HG03354 (cell line): Measurements from ENCODE around the gene VPS45.
"Not testable (repeated sequence)": the region's sequence is repeated elsewhere in the genome, so short reads cannot be mapped to it uniquely, and the experiment has no call there.

Source experiments
- ATAC-seq: cut with Tn5 transposase; IDR thresholded peaks from one replicate; pipeline ENCODE4 v1.9.1; 2021; ENCODE audit warnings: mild to moderate bottlenecking; ENCODE audit not compliant: unreplicated experiment, poor library complexity, severe bottlenecking

The VPS45 gene

DNA sequence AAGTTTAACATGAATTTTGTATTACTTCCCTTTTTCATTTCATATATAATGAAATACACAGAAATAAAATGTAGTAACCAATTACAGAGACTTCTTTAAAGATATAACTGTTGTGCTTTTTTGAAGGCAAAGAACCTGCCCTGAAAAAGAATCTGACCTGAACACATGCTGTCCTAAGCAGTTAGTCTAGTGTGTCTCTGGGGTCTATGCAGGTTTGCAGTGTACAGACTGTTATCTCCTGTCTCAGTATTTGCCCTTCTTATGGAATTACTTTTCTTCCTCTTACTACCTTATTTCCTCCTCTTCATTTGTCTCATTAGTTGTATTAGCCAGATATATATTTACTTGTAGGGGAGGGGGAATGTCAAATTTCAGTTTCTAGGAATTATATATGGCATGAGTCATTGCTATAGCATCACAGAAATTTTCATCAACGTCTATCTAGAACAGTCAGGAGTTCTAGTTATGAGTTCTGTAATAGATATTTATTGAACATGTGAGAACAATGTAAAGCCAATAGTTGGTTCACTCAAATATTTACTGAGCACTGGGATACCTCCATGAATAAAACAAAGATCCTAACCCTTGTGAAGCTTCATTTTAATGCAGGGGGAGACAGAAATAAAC lies 53.8 kb downstream of the VPS45 start:
- no peak for ATAC-seq

DNA sequence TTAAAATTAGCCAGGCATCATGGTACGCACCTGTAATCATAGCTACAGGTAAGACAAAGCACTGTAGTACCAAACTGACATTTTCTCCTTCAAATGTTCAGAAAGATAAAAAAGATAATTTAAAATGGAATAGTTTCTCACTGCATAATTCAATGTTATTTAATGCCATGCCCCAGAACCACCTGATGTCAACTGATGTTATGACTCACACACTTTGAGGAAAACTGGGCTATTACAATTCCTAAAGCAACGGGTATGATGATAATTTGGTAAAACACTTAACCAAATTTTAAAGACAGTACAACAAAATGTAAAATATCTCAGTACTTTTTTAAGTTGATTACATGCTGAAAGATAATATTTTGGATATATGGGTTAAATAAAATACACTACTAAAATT lies 59.2 kb downstream of the VPS45 start:
- ATAC-seq = no peak

DNA sequence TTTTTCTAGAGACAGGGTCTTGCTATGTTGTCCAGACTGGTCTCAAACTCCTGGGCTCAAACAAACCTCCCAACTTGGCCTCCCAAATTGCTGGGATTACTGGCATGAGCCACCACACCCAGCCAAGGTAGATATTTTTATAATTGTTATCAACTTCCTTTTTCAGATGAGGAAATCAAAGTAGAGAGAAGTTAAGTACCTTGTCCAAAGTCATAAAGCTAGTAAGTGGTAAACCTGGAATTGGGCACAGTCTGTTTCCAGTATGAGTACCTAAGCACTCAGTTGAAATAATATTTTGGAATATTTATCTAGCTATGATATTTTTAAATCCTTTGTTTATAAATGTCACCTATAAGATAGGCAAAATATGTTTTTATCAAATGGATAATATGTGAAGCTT lies 59.9 kb downstream of the VPS45 start:
- ATAC-seq = no peak

DNA sequence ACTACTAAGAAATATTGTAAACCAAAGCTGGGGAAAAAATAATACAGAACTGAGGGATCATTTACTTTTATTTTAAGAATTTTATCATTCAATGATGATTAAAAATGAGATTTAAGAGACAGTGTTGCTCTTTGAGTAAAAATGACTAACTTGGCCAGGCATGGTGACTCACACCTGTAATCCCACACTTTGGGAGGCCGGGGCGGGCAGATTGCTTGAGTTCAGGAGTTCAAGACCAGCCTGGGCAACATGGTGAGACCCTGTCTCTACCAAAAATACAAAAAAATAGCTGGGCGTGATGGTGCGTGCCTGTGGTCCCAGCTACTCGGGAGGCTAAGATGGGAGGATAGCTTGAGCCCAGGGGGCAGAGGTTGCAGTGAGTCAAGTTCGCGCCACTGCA lies 60.3 kb downstream of the VPS45 start:
- no peak for ATAC-seq

DNA sequence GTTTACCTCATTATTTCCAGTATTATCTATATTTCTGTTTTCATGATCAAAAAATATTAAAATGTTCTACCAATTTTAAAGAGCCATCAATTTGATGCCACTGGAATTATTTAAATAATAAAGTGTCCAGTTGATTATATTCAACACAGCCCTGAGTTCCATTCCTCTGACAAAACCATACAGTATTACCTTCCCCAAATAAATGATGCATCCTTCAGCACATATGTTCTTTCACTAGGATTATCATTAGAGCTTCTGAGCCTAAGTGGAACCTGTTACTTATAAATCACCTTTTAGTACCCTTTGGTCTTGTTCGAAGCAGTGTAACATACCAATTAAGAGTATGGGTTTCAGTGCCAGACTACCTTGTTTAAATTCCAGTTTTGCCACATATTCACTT lies 64.8 kb downstream of the VPS45 start:
- ATAC-seq = no peak

DNA sequence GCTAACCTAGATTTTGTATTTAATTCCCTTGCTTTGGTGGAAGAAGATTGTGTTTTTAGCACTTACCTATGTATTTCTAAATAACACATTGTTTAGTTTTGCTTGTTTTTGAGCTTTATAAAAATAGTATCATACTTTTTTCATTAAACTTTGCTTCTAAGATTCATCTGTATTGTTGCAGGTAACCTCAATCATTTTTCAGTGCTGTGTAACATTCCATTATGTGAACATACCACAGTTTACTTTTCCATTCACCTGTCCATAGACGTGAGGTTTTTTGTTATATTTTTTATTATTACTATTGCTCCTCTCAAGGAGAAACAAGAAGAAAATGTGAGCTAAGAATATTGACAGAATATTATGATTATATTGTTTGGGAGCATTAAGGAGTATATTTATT lies 67.0 kb downstream of the VPS45 start:
- ATAC-seq = no peak

DNA sequence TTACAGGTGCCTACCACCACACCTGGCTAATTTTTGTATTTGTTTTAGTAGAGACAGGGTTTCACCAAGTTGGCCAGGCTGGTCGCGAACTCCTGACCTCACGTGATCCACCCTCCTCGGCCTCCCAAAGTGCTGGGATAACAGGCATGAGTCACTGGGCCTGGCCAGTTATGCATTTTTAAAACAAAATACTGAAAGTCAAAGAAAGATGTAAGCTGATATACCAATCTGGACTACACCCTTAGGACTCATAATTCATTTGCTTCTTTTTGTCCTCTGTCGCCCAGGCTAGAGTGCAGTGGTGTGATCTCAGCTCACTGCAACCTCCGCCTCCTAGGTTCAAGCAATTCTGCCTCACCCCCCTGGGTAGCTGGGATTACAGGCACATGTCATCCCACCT lies 67.8 kb downstream of the VPS45 start:
- not testable (repeated sequence) for ATAC-seq

DNA sequence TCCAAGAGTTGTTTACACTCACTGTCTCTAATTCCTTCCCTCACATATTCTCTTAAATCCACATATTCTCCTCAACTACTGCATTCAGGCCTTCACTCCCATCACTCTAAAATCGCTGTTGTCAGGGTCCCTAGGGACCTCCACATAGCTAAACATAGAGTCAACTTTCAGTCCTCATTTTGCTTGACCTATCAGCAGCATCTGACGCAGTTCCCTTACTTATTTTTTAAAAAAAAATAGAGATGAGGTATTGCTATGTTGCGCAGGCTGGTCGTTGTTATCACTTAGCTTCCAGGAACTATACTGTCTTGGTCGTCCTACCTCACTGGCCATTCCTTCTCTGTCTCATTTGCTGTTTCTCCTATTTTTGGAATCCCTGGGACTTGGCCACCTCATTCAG lies 70.5 kb downstream of the VPS45 start:
- ATAC-seq = no peak

DNA sequence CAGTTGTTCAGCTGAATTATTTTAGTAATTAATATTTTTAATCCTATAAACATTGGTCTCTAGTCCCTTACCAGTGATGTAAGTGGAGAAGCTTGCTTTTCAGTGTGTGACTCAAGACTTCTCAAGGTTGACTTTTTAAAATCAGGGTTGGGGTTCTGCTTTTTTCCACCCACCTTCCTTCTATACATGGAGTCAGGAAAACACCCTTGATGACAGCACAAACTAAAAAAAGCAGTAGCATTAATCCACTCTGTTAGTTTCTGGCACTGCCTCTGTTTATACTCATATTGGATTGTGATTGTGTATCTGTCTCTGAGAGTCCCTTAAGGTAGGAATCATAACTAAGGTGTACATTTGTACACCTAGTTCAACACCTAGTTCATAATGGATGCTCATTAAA lies 73.9 kb downstream of the VPS45 start:
- ATAC-seq = no peak

DNA sequence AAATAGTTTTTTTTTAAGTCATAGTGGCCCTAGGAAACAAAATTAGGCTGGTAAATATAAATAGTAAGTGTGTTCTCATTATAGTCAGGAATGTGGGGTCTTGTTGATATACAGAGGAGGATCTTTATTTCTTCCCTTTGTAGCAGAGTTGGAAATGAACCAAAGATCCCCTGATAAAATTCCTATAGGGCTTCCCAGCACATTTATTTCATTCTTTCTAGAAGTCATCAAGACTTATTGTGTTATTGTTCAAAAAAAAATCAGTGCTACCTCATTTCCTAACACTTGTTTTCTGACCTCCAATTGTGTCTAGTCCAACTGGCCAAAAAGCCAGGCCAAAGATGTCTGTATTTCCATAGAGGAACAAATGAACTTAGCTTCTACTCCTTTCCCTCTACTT lies 74.5 kb downstream of the VPS45 start:
- ATAC-seq = no peak

DNA sequence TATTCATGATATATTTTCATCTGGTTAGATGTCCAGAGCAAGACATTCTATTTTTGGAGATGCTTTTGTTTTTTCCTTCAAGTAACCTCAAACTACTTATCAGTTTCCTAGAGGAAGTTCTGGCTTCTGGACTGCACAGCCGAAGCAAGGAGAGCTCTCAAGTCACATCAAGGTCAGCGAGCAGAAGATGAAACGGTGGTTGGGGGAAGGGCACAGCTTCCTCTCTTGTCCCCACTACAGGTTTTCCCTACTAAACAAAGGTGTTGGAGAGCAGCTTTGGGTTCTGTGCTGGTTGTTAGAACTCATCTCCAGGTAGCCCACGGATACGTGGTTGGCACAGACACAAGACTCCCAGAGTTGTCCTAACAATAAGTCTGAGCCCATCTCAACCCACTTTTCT lies 77.0 kb downstream of the VPS45 start:
- no peak for ATAC-seq

DNA sequence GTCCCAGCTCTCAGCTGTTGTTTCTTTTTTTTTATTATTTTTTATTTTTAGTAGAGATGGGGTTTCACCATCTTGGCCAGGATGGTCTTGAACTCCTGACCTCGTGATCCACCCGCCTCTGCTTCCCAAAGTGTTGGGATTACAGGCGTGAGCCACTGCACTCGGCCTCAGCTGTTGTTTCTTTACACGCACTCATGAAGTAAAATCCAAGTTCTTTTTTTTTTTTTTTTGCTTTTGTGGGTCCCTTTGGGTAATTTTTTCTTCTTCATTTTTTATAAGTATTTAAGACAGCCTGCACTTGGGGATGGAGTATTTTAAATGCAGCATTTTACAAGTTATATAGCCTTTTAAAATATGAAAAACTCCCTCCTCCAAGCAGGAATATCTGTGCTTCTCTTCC lies 78.4 kb downstream of the VPS45 start:
- not testable (repeated sequence) for ATAC-seq

DNA sequence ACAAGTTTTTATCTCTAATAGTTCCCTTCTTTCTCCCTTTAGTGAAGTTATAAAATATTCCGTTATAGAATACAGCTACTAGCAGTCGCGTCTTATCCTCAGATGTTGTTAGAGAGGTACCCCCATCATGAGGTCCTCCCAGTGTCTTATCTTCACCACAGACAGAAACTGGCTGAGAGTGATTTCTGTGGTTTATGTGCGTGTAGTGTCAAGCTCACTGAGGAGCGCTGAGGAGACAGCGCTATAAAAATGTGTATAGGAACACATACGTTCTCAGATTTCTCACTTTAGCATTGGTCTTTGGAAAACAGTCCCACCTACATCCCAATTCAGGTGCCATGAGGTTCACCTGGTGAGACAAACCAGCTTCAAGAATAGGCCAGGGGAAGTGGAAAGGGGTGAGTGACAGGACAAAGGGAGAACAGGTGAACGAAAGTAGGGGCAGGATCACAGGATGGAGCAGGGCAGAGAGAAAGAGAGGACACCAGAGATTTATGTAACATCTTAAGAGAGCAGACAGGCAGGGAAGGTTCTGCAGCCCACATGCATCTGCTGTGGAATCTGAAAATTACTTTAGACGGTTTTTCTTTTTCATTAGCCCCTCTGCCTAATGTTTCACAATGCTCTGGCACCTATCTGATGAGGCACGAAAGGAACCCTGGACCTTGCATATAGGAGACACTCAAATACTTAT lies 79.4 kb downstream of the VPS45 start:
- ATAC-seq = no peak

DNA sequence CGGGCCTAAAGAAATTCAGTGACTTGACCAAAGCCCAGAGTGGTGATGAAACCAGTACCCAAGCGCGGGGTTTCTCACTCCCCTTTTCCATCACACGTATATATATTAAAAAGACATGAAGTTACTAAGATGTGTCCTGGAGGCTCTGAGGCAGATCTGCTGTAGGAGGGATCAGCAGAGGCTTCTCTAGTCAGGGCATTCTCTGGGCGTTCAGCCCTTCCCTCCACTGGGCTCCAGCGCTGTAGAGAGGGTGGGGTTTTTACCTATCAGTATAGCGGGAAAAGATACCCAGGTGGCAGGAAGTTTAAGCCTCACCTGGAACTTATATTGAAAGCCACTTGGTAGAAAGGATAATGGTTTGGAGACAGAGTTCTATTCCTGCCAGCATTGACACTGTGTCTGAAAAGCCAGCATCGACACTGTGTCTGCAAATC lies 81.3 kb downstream of the VPS45 start:
- ATAC-seq = no peak

DNA sequence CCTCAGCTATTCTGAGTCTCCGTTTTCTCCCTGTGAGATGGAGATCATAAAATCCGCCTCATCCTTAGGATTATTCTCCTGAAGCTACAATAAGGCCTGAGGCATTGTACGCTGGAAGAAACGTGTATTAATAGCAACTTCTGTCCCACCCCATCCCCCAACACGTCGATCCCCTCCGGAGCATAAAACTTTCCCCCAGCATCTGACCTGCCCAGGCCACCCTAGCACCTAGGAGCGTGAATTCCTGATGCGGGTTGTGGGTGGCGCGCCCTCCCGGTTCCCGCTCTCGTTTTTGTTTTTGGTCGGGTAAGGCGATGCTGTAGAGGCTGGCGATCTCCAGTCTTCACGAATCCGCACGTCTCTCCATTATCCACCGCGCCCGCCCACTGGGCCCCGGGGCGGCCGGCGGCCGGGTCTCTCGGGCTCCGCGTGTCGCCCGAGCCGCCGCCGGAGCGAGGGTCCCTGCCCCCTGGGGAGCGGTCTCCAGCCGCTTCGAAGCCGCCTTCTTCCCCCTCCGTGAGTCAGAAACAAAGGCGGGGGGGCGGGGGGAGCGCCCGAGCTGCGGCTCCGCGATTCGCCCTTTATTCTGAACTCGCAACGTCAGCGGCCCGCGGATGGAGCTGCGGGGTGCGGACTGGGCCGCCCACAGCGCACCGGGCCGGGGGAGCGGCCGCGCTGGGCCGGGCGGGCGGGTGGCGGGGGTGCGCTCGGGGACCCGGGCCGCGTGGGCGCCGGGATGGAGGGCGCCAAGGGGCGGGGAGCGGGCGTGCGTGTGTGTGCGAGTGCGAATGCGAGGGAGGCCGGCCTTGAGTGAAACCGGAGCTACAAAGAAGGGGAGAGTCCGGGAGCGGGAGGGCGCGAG lies 81.9 kb downstream of the VPS45 start, which contains the start of gene PLEKHO1:
Gene PLEKHO1 (plus strand): TSS at position 646 of the 862 bp plus-strand sequence. CDS start 342 bp downstream, outside the sequence.
- peak; percentile 48 for ATAC-seq

DNA sequence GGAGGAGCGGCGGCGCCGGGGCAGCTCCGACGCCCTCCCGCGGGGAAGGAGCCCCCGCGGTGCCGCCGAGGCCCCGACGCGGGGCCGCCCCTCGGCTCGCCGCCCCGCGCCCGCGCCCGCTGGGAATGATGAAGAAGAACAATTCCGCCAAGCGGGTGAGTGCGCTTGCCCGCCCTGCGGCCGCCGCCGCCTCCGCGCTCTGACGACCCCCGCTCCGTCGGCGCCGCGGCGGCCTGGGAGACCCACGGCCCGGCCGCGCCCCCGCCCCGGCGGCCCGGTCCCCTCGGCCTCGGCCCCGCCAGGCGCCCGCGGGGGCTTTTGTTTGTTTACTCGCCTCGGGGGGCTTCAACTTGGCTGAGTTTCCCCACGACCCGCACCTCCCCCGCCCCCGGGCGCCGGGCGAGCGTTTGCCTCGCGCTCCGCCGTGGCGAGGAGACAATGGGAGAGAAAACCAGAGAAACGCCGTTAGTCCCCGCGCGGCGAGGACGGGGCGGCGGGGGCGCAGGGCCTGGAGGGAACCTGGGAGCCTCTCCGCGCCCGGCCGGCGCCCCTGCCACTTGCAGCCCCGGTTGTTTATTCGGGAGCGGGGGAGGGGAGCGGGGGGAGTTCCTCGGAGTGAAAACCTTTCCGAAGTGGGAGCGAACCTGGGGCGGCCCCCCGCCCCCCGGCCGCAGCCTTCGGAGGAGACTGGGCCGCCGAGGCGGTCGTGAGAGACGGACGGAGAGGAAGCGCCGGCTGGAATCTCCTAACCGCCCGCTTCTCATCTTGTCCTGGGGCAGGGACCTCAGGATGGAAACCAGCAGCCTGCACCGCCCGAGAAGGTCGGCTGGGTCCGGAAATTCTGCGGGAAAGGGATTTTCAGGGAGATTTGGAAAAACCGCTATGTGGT lies 82.8 kb downstream of the VPS45 start:
- peak; percentile 22 for ATAC-seq

DNA sequence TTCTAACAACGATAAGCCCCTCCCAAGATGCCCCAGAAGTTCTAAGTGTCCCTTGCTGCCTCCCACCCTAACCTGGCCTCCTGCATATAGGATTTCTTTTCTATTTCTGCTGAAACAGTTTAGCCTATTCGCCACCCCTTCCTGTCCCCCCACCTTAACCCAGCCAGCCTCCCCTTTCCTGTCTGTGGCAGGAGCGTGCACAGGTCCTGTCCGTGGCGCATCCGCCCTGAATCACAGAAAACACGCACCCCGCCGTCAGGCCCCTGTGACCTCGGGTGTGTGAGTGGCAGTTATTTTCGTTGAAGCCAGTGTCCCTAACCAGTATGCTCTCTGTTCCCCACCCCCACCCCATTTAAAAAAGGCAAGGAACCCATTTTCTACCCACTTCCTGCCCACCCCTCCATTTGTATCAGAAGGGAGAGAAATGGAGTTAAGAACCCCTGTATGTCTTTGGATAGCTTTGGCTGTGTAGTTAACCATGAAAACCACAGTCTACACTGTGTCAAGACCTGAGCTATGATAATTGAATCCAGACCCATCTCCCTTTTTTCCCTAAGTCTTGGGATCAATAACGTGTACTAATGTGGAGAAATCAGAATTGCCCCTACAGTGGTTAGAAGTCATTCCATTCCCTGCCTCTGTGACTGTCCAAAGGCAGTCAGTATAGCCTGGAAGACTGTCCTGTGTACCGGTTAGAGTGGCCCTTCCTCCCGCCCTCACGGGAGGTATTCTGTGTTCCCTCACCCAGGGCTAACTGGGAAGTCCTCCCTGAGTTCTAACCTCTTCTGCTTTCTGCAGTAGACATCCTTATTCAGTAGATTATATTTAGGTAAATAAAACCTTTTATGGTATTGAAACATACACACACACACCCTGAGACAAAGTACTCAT lies 84.0 kb downstream of the VPS45 start:
- ATAC-seq = no peak

DNA sequence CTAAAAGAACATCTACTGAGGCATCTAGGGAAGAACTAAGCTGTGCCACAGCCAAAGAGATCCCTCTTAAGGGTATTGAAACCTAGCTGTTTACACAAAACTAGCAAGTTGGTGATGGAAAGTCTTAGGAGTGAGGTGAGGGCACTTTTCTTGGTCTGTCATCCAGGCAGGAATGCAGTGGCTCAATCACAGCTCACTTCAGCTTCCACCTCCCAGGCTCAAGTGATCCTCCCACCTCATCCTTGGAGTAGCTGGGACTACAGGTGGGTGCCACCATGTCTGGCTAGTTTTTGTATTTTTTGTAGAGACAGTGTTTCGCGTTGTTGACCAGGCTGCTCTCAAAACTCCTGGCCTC lies 84.6 kb downstream of the VPS45 start:
- ATAC-seq = no peak
